Measurements from ENCODE around the gene MAPKAPK2. TPM values are rescaled to one million over a fixed set of nuclear protein-coding genes. Genes with fewer than 3 reads are reported as not detected.
"Not testable (repeated sequence)": the region's sequence is repeated elsewhere in the genome, so short reads cannot be mapped to it uniquely, and the experiment has no call there.

The MAPKAPK2 gene
- total RNA-seq, 1 donor from 2014 or later: 40.9 TPM

DNA sequence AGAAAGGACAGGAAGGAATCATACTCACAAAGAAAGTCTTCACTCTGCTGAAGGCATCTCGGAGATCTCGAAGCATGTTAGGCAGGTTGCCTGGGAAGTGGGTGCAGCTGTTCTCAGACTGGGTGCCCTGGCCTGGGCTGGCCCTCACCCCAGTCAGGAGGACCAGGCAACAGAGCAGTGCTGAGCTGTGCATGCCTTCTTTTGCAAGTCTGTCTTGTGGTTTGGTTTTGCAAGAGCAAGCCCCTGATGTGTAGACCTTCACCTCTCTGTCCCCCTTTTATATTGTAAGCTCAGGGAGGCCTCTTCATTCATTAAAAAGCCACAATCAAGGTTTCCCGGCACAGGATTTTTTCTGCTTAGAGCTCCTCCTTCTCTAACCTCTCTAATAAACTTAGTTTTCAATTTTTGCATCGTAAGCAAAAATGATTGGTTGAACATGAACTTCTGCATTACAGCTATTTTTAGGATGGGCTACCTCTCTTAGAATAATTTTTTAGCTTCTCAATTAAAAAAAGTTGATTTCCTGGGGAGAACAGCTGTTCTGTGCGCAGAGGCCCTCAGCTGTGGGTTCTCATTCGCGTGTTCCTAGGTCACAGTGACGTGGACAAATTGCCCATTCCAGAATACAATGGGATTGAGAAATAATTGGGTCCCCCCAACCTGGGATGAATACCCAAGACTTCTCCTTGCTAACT, 87.7 kb downstream of the MAPKAPK2 start, which contains the start of gene IL10:
IL10 (minus strand) TSS at position 252 of the 695 bp plus-strand sequence; CDS start at position 193, 59 bp downstream.
- DNase-seq (ENCODE audit: low read depth, low spot score): no peak

DNA sequence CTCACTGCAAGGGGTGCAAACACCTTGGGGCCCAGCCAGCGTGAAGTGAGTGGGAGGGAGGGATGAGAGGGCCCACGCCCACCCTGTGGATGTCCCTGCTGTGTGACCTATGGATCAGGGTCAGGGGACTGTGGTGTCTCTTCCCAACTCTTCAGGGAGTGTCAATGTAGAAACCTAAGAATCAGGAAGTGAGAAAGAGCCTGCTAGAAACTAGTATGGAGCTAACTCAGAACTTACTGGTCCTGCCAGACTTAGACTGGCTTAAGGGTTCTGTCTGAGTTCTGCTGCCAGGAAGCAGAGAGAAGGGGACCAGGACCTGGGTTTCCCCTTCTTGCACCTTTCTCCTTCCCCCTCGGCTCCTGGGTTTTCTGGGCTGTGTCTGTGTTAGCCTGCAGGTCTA, 89.4 kb downstream of the MAPKAPK2 start:
- DNase-seq (ENCODE audit: low read depth, low spot score): no peak

DNA sequence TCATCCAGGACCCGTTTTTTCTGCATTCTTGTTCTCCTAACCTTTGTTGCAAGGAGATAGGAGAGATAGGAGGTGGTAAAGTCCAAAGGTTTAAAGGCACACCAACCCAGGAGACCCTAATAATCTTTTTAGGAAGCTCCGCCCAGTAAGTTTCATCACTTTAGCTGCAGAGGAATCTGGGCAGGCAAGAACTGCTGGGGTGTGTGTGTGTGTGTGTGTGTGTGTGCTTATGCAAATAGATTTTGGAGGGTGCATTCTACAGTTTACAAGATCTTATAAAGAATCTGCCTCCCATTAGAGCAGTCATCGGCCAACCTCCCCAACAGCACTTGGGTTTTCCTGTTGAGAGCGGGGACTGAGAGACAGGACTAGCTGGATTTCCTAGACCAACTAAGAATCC, 91.5 kb downstream of the MAPKAPK2 start:
- DNase-seq (ENCODE audit: low read depth, low spot score): no peak

DNA sequence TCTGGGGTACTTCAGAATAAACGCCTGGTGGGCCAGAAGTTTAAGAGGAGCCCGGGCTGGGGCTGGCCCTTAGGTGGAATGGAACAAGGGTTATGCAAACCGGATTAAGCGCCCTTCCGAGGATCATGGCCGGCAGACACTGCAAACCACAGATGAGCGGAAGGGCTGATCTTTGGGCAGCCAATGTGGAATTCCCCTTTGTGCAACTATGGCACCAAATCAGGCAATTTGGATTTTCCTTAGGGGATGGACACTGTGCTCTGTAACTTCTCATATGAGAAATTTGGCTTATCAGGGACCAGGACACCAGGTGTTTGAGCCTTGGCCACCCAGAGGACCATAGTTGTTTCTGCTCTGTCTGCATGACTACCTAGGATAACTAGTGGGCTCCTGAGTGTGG, 93.3 kb downstream of the MAPKAPK2 start:
- no peak for DNase-seq (ENCODE audit: low read depth, low spot score)

DNA sequence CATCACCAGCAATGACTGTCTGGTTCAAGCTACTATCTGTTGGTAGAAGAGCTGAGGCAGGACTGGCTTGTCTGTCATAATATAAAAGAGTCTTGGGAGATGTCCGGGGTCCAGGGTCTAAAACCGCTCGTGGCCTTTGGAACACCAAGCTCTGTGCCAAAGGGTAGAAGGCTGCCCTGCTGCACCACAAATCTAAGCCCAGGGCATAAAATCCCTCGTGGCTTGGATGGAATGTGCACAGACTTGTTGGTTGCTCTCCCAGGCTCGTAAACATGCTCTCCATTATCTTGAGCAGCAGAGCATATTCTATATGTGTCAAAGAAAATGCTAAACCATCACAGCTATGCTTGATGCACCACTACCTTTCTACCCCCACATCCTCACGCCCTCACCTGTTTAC, 94.2 kb downstream of the MAPKAPK2 start:
- DNase-seq (ENCODE audit: low read depth, low spot score): not testable (repeated sequence)

DNA sequence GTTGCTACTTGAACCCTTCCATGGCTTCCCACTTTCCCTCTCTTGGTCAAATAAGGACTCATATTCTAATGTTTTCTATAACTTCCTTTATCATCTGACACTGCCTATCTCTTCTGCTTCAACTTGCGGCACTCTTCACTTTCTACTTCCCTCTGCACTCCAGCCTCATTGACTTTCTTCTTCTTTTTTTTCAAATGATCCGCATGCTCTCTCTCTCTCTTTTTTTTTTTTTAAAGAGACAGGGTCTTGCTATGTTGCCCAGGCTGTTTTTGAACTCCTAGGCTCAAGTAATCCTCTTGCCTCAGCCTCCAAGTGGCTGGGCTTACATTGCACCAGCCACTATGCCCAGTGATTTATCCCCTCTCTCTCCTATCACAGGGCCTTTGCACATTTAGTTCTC, 94.9 kb downstream of the MAPKAPK2 start:
- no peak for DNase-seq (ENCODE audit: low read depth, low spot score)

DNA sequence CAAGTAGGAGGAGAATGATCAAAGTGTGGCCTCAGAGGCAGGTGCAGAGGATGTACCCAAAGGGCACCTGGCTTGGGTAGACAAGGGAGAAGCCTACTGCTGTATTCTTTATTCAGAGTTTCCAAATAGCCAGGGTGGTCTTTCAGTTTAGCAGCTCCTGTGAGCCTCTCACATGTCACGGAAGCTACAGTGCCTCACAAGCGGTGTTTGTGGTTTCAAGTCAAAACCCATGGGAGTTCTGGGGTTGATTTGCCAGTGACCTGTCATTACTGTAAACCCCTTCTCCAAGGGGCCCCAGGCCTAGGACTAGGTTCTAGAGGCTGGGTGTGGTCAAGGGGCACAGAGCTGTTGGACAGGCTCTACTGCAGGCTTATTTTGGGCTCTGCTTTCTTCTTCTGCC, 97.7 kb downstream of the MAPKAPK2 start:
- no peak for DNase-seq (ENCODE audit: low read depth, low spot score)

DNA sequence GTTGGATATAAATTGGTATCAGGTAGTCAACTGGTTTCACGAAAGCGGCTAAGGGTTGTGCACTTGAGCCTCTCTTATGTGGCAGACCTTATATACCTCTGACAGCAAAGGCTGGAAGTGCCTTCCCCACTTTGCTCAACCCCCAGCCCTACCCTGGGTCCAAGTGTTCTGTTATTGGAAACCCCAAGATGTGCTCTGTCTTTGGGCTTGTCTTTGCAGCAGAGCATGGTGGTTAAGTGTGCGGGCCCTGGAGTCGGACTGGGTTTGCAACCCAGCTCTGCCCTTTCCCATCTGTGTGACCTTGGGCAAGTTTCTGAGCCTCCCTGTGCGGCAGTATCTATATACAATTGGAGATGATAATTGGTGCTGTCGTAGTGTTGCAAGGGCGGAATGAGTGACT, 98.8 kb downstream of the MAPKAPK2 start:
- DNase-seq (ENCODE audit: low read depth, low spot score): no peak

Other genes with a start within 250 kb of the MAPKAPK2 start
- 14.8 and 19.2 TPM in 2 replicates for gene IKBKE, start 214.4 kb upstream of the MAPKAPK2 start, total RNA-seq
- gene RASSF5, start 177.4 kb upstream of the MAPKAPK2 start, total RNA-seq: 0.25 and 0.26 TPM in 2 replicates
- gene EIF2D, start 72.4 kb upstream of the MAPKAPK2 start, total RNA-seq: 51.2 and 61.1 TPM in 2 replicates
- 13.4 and 15.9 TPM in 2 replicates for gene DYRK3, start 49.4 kb upstream of the MAPKAPK2 start, total RNA-seq
- not detected in 2 replicates for gene IL19, start 85.9 kb downstream of the MAPKAPK2 start, total RNA-seq
- not detected in 2 replicates for gene IL10, start 87.6 kb downstream of the MAPKAPK2 start, total RNA-seq
- gene IL20, start 180.7 kb downstream of the MAPKAPK2 start, total RNA-seq: not detected in 2 replicates
- not detected in 2 replicates for gene IL24, start 212.5 kb downstream of the MAPKAPK2 start, total RNA-seq
- gene FCMR, start 237.0 kb downstream of the MAPKAPK2 start, total RNA-seq: not detected in 2 replicates

Measured in pulmonary artery endothelial cell (primary cell).